Measurements from ENCODE around the gene SP140. TPM values are rescaled to one million over a fixed set of nuclear protein-coding genes. Genes with fewer than 3 reads are reported as not detected.
"Not testable (repeated sequence)": the region's sequence is repeated elsewhere in the genome, so short reads cannot be mapped to it uniquely, and the experiment has no call there.

SP140 gene
- total RNA-seq, 1 donor from 2014 or later, result 0.69 TPM

- DNase-seq (ENCODE audit: low spot score, unreplicated experiment), result peak; percentile 14
- Mint-ChIP-seq H3K9me3 (ENCODE audit: low read depth) (no peaks in the 10 kb centered on the region), H3K4me3 (ENCODE audit: low read depth) (peak within 1 kb of the TSS; percentile 76), H3K27me3 (no peaks in the 10 kb centered on the region), H3K36me3 (ENCODE audit: insufficient read depth) (peaks cover 2% of the 10 kb centered on the region), H3K27ac (peak within 1 kb of the TSS; percentile 46), H3K4me1 (ENCODE audit: low read depth) (peaks cover 10% of the 10 kb centered on the region)
- TF ChIP-seq CTCF (IDR thresholded peaks at IDR 0.05; ENCODE audit: unreplicated experiment), result no peak
Measured at GRCh38 chr2:230219419-230220331, 5.9 kb upstream of the SP140 start, which contains the start of gene SP110. SP110 (minus strand) TSS chr2:230219984; CDS start chr2:230216927, 3,057 bp downstream.

GRCh38 chr2:230220347-230220969 is 5.1 kb upstream of the SP140 start:
- Mint-ChIP-seq H3K9me3 (ENCODE audit: low read depth) (no peaks in the 10 kb centered on the region), H3K4me3 (ENCODE audit: low read depth) (peak overlapping the region; percentile 76), H3K36me3 (ENCODE audit: insufficient read depth) (peaks cover 2% of the 10 kb centered on the region), H3K27me3 (no peaks in the 10 kb centered on the region), H3K27ac (peak overlapping the region; percentile 46), H3K4me1 (ENCODE audit: low read depth) (peaks cover 10% of the 10 kb centered on the region)
- no peak for TF ChIP-seq CTCF (IDR thresholded peaks at IDR 0.05; ENCODE audit: unreplicated experiment)
- no peak for DNase-seq (ENCODE audit: low spot score, unreplicated experiment)

GRCh38 chr2:230221493-230221892 is 4.0 kb upstream of the SP140 start:
- no peak overlapping the region for H3K4me3 Mint-ChIP-seq (ENCODE audit: low read depth)
- no peaks in the 10 kb centered on the region for H3K27me3 Mint-ChIP-seq
- H3K4me1 Mint-ChIP-seq (ENCODE audit: low read depth), result peaks cover 10% of the 10 kb centered on the region
- no peaks in the 10 kb centered on the region for H3K9me3 Mint-ChIP-seq (ENCODE audit: low read depth)
- no peaks in the 10 kb centered on the region for H3K36me3 Mint-ChIP-seq (ENCODE audit: insufficient read depth)
- no peak for DNase-seq (ENCODE audit: low spot score, unreplicated experiment)
- no peak overlapping the region for H3K27ac Mint-ChIP-seq
- no peak for TF ChIP-seq CTCF (IDR thresholded peaks at IDR 0.05; ENCODE audit: unreplicated experiment)

- H3K27ac Mint-ChIP-seq; DNase-seq (ENCODE audit: low spot score, unreplicated experiment); H3K9me3 Mint-ChIP-seq (ENCODE audit: low read depth); H3K27me3 Mint-ChIP-seq; H3K4me3 Mint-ChIP-seq (ENCODE audit: low read depth); H3K36me3 Mint-ChIP-seq (ENCODE audit: insufficient read depth): not testable (repeated sequence)
- H3K4me1 Mint-ChIP-seq (ENCODE audit: low read depth), result peaks cover 10% of the 10 kb centered on the region
Measured at GRCh38 chr2:230222829-230223228, 2.7 kb upstream of the SP140 start.

GRCh38 chr2:230224458-230224857 is 1.1 kb upstream of the SP140 start:
- Mint-ChIP-seq H3K4me3 (ENCODE audit: low read depth) (no peak overlapping the region), H3K36me3 (ENCODE audit: insufficient read depth) (no peaks in the 10 kb centered on the region), H3K27ac (no peak overlapping the region), H3K4me1 (ENCODE audit: low read depth) (peaks cover 7% of the 10 kb centered on the region), H3K27me3 (no peaks in the 10 kb centered on the region), H3K9me3 (ENCODE audit: low read depth) (no peaks in the 10 kb centered on the region)
- no peak for TF ChIP-seq CTCF (IDR thresholded peaks at IDR 0.05; ENCODE audit: unreplicated experiment)
- no peak for DNase-seq (ENCODE audit: low spot score, unreplicated experiment)

Data from progenitor cell of endocrine pancreas (in vitro differentiated cells).